ENCODE measurements around the gene STAG1. TPM values are rescaled to one million over a fixed set of nuclear protein-coding genes. Genes with fewer than 3 reads are reported as not detected.
A peak's percentile ranks its signal among the peaks of the same experiment; 100 is the strongest.
"Not testable (repeated sequence)": the region's sequence is repeated elsewhere in the genome, so short reads cannot be mapped to it uniquely, and the experiment has no call there.

Gene STAG1
- total RNA-seq, 5 donors from 2014 or later (not counting 1 experiment from before 2014, with no cell fraction given) = 38.9 to 52.5 (median 42.7) TPM

- no peaks in the 10 kb centered on the region for H3K27me3 ChIP-seq (replicated peaks in 1 of 2; ENCODE audit: control insufficient read depth in 2 of 2, extremely low read depth in 1 of 2, insufficient read depth in 2 of 2, low read length in 1 of 2)
- Mint-ChIP-seq H3K36me3 (peaks cover 25% of the 10 kb centered on the region), H3K27me3 (no peaks in the 10 kb centered on the region), H3K27ac (no peak overlapping the region), H3K4me1 (peaks cover 26 to 43% (median 39%) of the 10 kb centered on the region in 3 donors), H3K4me3 (no peak overlapping the region), H3K9me3 (no peaks in the 10 kb centered on the region)
- H3K27ac ChIP-seq (ENCODE audit: low read length) = no peak overlapping the region
- H3K9me3 ChIP-seq = no peaks in the 10 kb centered on the region
- ATAC-seq (replicated peaks in 1 of 4) (no peak), DNase-seq (no peak)
- ChIA-PET POLR2A (interaction anchor here in 1 of 2 donors (0.6 kb wide), 1 partner anchor 193 kb away, joined by 3 read pairs; no protein-coding TSS in a partner anchor), CTCF (interaction anchor here in 1 of 2 donors (0.7 kb wide), 1 partner anchor 57 kb away, joined by 3 read pairs; no protein-coding TSS in a partner anchor)
- no peaks in the 10 kb centered on the region for H3K36me3 ChIP-seq (ENCODE audit: control insufficient read depth in 2 of 2, extremely low read depth in 1 of 2, insufficient read depth in 1 of 2, low read length in 1 of 2)
- H3K4me1 ChIP-seq (ENCODE audit: control insufficient read depth in 1 of 2, extremely low read depth in 1 of 2, insufficient read depth in 2 of 2, low read length in 2 of 2) = peaks cover 2 to 15% of the 10 kb centered on the region in 2 experiments
- no peak overlapping the region for H3K4me3 ChIP-seq (ENCODE audit: control insufficient read depth in 1 of 2, extremely low read depth in 1 of 2, low read length in 1 of 2)
- WGBS (ENCODE audit: insufficient coverage) = no CpG with 5 or more reads among the region's 1 CpG
These were observed 35.5 kb downstream of the STAG1 start for GRCh38 chr3:136716629-136717028.

- Mint-ChIP-seq H3K9me3 (no peaks in the 10 kb centered on the region), H3K27ac (no peak overlapping the region), H3K4me3 (no peak overlapping the region), H3K36me3 (peaks cover 13% of the 10 kb centered on the region), H3K27me3 (no peaks in the 10 kb centered on the region), H3K4me1 (peaks cover 30 to 39% (median 37%) of the 10 kb centered on the region in 3 donors)
- H3K4me3 ChIP-seq (ENCODE audit: control insufficient read depth in 1 of 2, extremely low read depth in 1 of 2, low read length in 1 of 2) = no peak overlapping the region
- DNase-seq (peak in 1 of 35 experiments; percentile 14), ATAC-seq (replicated peaks in 1 of 4) (no peak)
- 97% methylated on average over 4 of the region's 6 CpGs for WGBS (ENCODE audit: insufficient coverage)
- CTCF ChIA-PET = no interaction called here
- H3K4me1 ChIP-seq (ENCODE audit: control insufficient read depth in 1 of 2, extremely low read depth in 1 of 2, insufficient read depth in 2 of 2, low read length in 2 of 2) = peaks cover 2 to 15% of the 10 kb centered on the region in 2 experiments
- no peak overlapping the region for H3K27ac ChIP-seq (ENCODE audit: low read length)
- no peaks in the 10 kb centered on the region for H3K9me3 ChIP-seq
- H3K27me3 ChIP-seq (replicated peaks in 1 of 2; ENCODE audit: control insufficient read depth in 2 of 2, extremely low read depth in 1 of 2, insufficient read depth in 2 of 2, low read length in 1 of 2) = no peaks in the 10 kb centered on the region
- POLR2A ChIA-PET = interaction anchor here in 1 of 2 donors (0.8 kb wide), 1 partner anchor 287 kb away, joined by 3 read pairs; no protein-coding TSS in a partner anchor
- H3K36me3 ChIP-seq (ENCODE audit: control insufficient read depth in 2 of 2, extremely low read depth in 1 of 2, insufficient read depth in 1 of 2, low read length in 1 of 2) = no peaks in the 10 kb centered on the region
These were observed 38.2 kb downstream of the STAG1 start for GRCh38 chr3:136714020-136714419.

- WGBS (ENCODE audit: insufficient coverage) = 92% methylated on average over 2 of the region's 6 CpGs
- H3K9me3 ChIP-seq = no peaks in the 10 kb centered on the region
- ChIA-PET POLR2A (interaction anchor here in 1 of 2 donors (0.6 kb wide), 1 partner anchor 29 kb away, joined by 3 read pairs; no protein-coding TSS in a partner anchor), CTCF (no interaction called here)
- Mint-ChIP-seq H3K27me3 (no peaks in the 10 kb centered on the region), H3K4me3 (no peak overlapping the region), H3K27ac (peak overlapping the region in 1 of 2 donors; percentile 6), H3K36me3 (peaks cover 11% of the 10 kb centered on the region), H3K9me3 (no peaks in the 10 kb centered on the region), H3K4me1 (peaks cover 29 to 33% (median 30%) of the 10 kb centered on the region in 3 donors)
- no peak overlapping the region for H3K4me3 ChIP-seq (ENCODE audit: control insufficient read depth in 1 of 2, extremely low read depth in 1 of 2, low read length in 1 of 2)
- H3K27ac ChIP-seq (ENCODE audit: low read length) = no peak overlapping the region
- no peak for ATAC-seq (replicated peaks in 1 of 4)
- no peaks in the 10 kb centered on the region for H3K27me3 ChIP-seq (replicated peaks in 1 of 2; ENCODE audit: control insufficient read depth in 2 of 2, extremely low read depth in 1 of 2, insufficient read depth in 2 of 2, low read length in 1 of 2)
- DNase-seq = no peak
- no peaks in the 10 kb centered on the region for H3K36me3 ChIP-seq (ENCODE audit: control insufficient read depth in 2 of 2, extremely low read depth in 1 of 2, insufficient read depth in 1 of 2, low read length in 1 of 2)
- H3K4me1 ChIP-seq (ENCODE audit: control insufficient read depth in 1 of 2, extremely low read depth in 1 of 2, insufficient read depth in 2 of 2, low read length in 2 of 2) = peaks cover 2 to 15% of the 10 kb centered on the region in 2 experiments
These were observed 39.2 kb downstream of the STAG1 start for GRCh38 chr3:136712941-136713340.

GRCh38 chr3:136711888-136712287, 40.3 kb downstream of the STAG1 start:
- H3K9me3 ChIP-seq; H3K4me3 ChIP-seq (ENCODE audit: control insufficient read depth in 1 of 2, extremely low read depth in 1 of 2, low read length in 1 of 2); H3K27ac ChIP-seq (ENCODE audit: low read length); H3K27me3 ChIP-seq (replicated peaks in 1 of 2; ENCODE audit: control insufficient read depth in 2 of 2, extremely low read depth in 1 of 2, insufficient read depth in 2 of 2, low read length in 1 of 2); ATAC-seq (replicated peaks in 1 of 4); CTCF ChIA-PET; H3K9me3 Mint-ChIP-seq; H3K4me3 Mint-ChIP-seq; DNase-seq; POLR2A ChIA-PET; H3K36me3 ChIP-seq (ENCODE audit: control insufficient read depth in 2 of 2, extremely low read depth in 1 of 2, insufficient read depth in 1 of 2, low read length in 1 of 2); H3K27me3 Mint-ChIP-seq; H3K27ac Mint-ChIP-seq: not testable (repeated sequence)
- Mint-ChIP-seq H3K4me1 (peaks cover 33 to 35% (median 33%) of the 10 kb centered on the region in 3 donors), H3K36me3 (peaks cover 21% of the 10 kb centered on the region)
- peaks cover under 1 to 11% of the 10 kb centered on the region in 2 experiments for H3K4me1 ChIP-seq (ENCODE audit: control insufficient read depth in 1 of 2, extremely low read depth in 1 of 2, insufficient read depth in 2 of 2, low read length in 2 of 2)
- 100% methylated on average over 1 of the region's 9 CpGs for WGBS (ENCODE audit: insufficient coverage)

GRCh38 chr3:136711277-136711676, 40.9 kb downstream of the STAG1 start:
- H3K4me1 Mint-ChIP-seq = peaks cover 32 to 37% (median 36%) of the 10 kb centered on the region in 3 donors
- POLR2A ChIA-PET = no interaction called here
- CTCF ChIA-PET = interaction anchor here in 1 of 2 donors (0.6 kb wide), 1 partner anchor 41 kb away, joined by 3 read pairs; the partner anchor contains the start of gene STAG1
- H3K36me3 ChIP-seq (ENCODE audit: control insufficient read depth in 2 of 2, extremely low read depth in 1 of 2, insufficient read depth in 1 of 2, low read length in 1 of 2) = no peaks in the 10 kb centered on the region
- DNase-seq (no peak), ATAC-seq (replicated peaks in 1 of 4) (no peak)
- no peak overlapping the region for H3K4me3 Mint-ChIP-seq
- no peak overlapping the region for H3K4me3 ChIP-seq (ENCODE audit: control insufficient read depth in 1 of 2, extremely low read depth in 1 of 2, low read length in 1 of 2)
- no peaks in the 10 kb centered on the region for H3K27me3 Mint-ChIP-seq
- H3K27ac ChIP-seq (ENCODE audit: low read length) = no peak overlapping the region
- peaks cover 0 to 9% of the 10 kb centered on the region in 2 experiments for H3K4me1 ChIP-seq (ENCODE audit: control insufficient read depth in 1 of 2, extremely low read depth in 1 of 2, insufficient read depth in 2 of 2, low read length in 2 of 2)
- peaks cover 0 to 11% (median 0%) of the 10 kb centered on the region in 3 donors for H3K9me3 Mint-ChIP-seq
- H3K27ac Mint-ChIP-seq = no peak overlapping the region
- peaks cover 26% of the 10 kb centered on the region for H3K36me3 Mint-ChIP-seq
- no peaks in the 10 kb centered on the region for H3K27me3 ChIP-seq (replicated peaks in 1 of 2; ENCODE audit: control insufficient read depth in 2 of 2, extremely low read depth in 1 of 2, insufficient read depth in 2 of 2, low read length in 1 of 2)
- H3K9me3 ChIP-seq = no peaks in the 10 kb centered on the region
- 100% methylated on average over 3 of the region's 7 CpGs for whole genome bisulfite sequencing (ENCODE audit: insufficient coverage)

GRCh38 chr3:136709775-136710174, 42.4 kb downstream of the STAG1 start:
- H3K4me3 ChIP-seq (ENCODE audit: control insufficient read depth in 1 of 2, extremely low read depth in 1 of 2, low read length in 1 of 2); H3K36me3 ChIP-seq (ENCODE audit: control insufficient read depth in 2 of 2, extremely low read depth in 1 of 2, insufficient read depth in 1 of 2, low read length in 1 of 2); H3K4me3 Mint-ChIP-seq; CTCF ChIA-PET; H3K27ac Mint-ChIP-seq; H3K9me3 ChIP-seq; DNase-seq; H3K27me3 Mint-ChIP-seq; H3K4me1 ChIP-seq (ENCODE audit: control insufficient read depth in 1 of 2, extremely low read depth in 1 of 2, insufficient read depth in 2 of 2, low read length in 2 of 2); H3K27me3 ChIP-seq (replicated peaks in 1 of 2; ENCODE audit: control insufficient read depth in 2 of 2, extremely low read depth in 1 of 2, insufficient read depth in 2 of 2, low read length in 1 of 2); ATAC-seq (replicated peaks in 1 of 4); H3K27ac ChIP-seq (ENCODE audit: low read length): not testable (repeated sequence)
- WGBS (ENCODE audit: insufficient coverage) = no CpG with 5 or more reads among the region's 1 CpG
- H3K9me3 Mint-ChIP-seq = peaks cover 0 to 11% (median 0%) of the 10 kb centered on the region in 3 donors
- peaks cover 35% of the 10 kb centered on the region for H3K36me3 Mint-ChIP-seq
- POLR2A ChIA-PET = interaction anchor here in 1 of 2 donors (0.6 kb wide), 1 partner anchor 20 kb away, joined by 9 read pairs; no protein-coding TSS in a partner anchor
- peaks cover 44 to 50% (median 46%) of the 10 kb centered on the region in 3 donors for H3K4me1 Mint-ChIP-seq

All from T-cell (primary cell).